GM19395 (cell line): ENCODE measurements around the gene RFX8.
"Not testable (repeated sequence)": the region's sequence is repeated elsewhere in the genome, so short reads cannot be mapped to it uniquely, and the experiment has no call there.

Source experiments
- ATAC-seq: cut with Tn5 transposase; IDR thresholded peaks from one replicate; pipeline ENCODE4 v1.9.1; 2021; ENCODE audit warnings: mild to moderate bottlenecking, moderate library complexity; ENCODE audit not compliant: unreplicated experiment

RFX8 gene

GRCh38 chr2:101474731-101475384 lies at the start of gene RFX8:
Gene RFX8, minus strand, starts transcription at chr2:101475112. Its CDS starts 8,264 bp downstream, at chr2:101466848.
- no peak for ATAC-seq

GRCh38 chr2:101521487-101521886 lies 46.6 kb upstream of the RFX8 start:
- ATAC-seq: no peak

GRCh38 chr2:101520246-101520645 lies 45.3 kb upstream of the RFX8 start:
- no peak for ATAC-seq

- ATAC-seq: no peak
Measured at GRCh38 chr2:101518578-101519492, 43.9 kb upstream of the RFX8 start.

GRCh38 chr2:101517758-101518271 lies 42.9 kb upstream of the RFX8 start:
- ATAC-seq: no peak

- ATAC-seq: no peak
Measured at GRCh38 chr2:101516823-101517690, 42.1 kb upstream of the RFX8 start.

- no peak for ATAC-seq
Measured at GRCh38 chr2:101516349-101516748, 41.4 kb upstream of the RFX8 start.

GRCh38 chr2:101515477-101515876 lies 40.6 kb upstream of the RFX8 start:
- ATAC-seq: no peak

- ATAC-seq: no peak
Measured at GRCh38 chr2:101512993-101513392, 38.1 kb upstream of the RFX8 start.

- no peak for ATAC-seq
Measured at GRCh38 chr2:101511381-101511780, 36.5 kb upstream of the RFX8 start.

GRCh38 chr2:101509499-101510284 lies 34.8 kb upstream of the RFX8 start:
- no peak for ATAC-seq

GRCh38 chr2:101508636-101509035 lies 33.7 kb upstream of the RFX8 start:
- no peak for ATAC-seq

- not testable (repeated sequence) for ATAC-seq
Measured at GRCh38 chr2:101505276-101505675, 30.4 kb upstream of the RFX8 start.

- not testable (repeated sequence) for ATAC-seq
Measured at GRCh38 chr2:101504744-101505143, 29.8 kb upstream of the RFX8 start.

GRCh38 chr2:101502095-101502494 lies 27.2 kb upstream of the RFX8 start:
- no peak for ATAC-seq

- no peak for ATAC-seq
Measured at GRCh38 chr2:101501443-101501842, 26.5 kb upstream of the RFX8 start.

- no peak for ATAC-seq
Measured at GRCh38 chr2:101500860-101501259, 25.9 kb upstream of the RFX8 start.

GRCh38 chr2:101500180-101500579 lies 25.3 kb upstream of the RFX8 start:
- no peak for ATAC-seq

GRCh38 chr2:101496279-101496678 lies 21.4 kb upstream of the RFX8 start:
- ATAC-seq: no peak

- ATAC-seq: no peak
Measured at GRCh38 chr2:101492936-101493473, 18.1 kb upstream of the RFX8 start.
